NCI-H2107 treated with DMSO at 0.1 percent for 48 hours (cell line): ENCODE data around the gene VCAM1.
"Not testable (repeated sequence)": the region's sequence is repeated elsewhere in the genome, so short reads cannot be mapped to it uniquely, and the experiment has no call there.

Experiments
- DNase-seq: peaks from one replicate; lab custom pipeline; 2025; ENCODE audit not compliant: unreplicated experiment; lab: John Stamatoyannopoulos, UW

Gene VCAM1, protein sequence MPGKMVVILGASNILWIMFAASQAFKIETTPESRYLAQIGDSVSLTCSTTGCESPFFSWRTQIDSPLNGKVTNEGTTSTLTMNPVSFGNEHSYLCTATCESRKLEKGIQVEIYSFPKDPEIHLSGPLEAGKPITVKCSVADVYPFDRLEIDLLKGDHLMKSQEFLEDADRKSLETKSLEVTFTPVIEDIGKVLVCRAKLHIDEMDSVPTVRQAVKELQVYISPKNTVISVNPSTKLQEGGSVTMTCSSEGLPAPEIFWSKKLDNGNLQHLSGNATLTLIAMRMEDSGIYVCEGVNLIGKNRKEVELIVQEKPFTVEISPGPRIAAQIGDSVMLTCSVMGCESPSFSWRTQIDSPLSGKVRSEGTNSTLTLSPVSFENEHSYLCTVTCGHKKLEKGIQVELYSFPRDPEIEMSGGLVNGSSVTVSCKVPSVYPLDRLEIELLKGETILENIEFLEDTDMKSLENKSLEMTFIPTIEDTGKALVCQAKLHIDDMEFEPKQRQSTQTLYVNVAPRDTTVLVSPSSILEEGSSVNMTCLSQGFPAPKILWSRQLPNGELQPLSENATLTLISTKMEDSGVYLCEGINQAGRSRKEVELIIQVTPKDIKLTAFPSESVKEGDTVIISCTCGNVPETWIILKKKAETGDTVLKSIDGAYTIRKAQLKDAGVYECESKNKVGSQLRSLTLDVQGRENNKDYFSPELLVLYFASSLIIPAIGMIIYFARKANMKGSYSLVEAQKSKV

GRCh38 chr1:100719490-100719889, at the start of gene VCAM1:
Gene VCAM1, plus strand, starts transcription at chr1:100719742. Its CDS starts 119 bp downstream, at chr1:100719861.
- no peak for DNase-seq

DNA sequence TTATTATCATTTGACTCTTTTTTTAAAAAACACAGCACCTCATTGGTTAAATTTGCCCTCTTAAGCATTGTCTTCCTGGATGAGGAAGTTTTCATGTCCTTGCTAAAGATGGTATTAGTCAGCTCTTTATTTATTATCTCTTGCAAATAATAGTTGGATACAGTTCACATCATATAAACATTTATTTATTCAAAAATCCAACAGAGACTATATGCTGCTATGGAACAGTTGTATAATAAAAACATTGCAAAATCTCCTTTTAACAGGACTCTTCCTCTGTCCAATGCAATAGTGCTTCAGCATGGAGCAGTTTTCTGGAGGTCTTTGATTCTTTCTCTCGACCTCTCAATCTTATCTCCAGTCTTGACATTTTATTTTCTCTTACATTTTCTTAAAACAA, 49.5 kb upstream of the VCAM1 start:
- DNase-seq: no peak

GRCh38 chr1:100671601-100672000, 47.9 kb upstream of the VCAM1 start:
- DNase-seq: no peak

GRCh38 chr1:100683448-100684349, 35.8 kb upstream of the VCAM1 start:
- no peak for DNase-seq

- DNase-seq: no peak
Measured at GRCh38 chr1:100699744-100700143, 19.8 kb upstream of the VCAM1 start.

- no peak for DNase-seq
Measured at GRCh38 chr1:100700586-100700985, 19.0 kb upstream of the VCAM1 start.

DNA sequence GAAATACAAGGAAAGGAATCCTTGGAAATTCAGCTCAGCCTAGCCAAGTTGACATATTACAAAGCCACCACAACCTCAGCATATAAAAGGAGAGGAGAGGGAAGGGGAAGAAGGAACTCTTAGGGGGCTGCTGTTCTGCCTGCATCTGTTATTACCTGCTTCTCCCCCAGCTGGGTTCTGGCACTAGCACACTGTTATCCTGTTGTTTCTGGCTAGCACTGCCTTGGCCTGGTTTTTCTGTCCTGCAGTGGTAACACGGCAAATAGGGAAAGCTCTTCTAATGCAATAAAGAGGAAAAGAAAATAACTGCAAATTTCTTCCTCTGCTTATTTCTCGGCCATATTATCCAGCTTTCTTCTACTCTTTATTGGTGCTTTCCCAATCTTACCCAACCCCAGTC, 16.5 kb upstream of the VCAM1 start:
- DNase-seq: no peak

- DNase-seq: no peak
Measured at GRCh38 chr1:100703716-100704115, 15.8 kb upstream of the VCAM1 start.

GRCh38 chr1:100704473-100704872, 15.1 kb upstream of the VCAM1 start:
- DNase-seq: no peak

- no peak for DNase-seq
Measured at GRCh38 chr1:100706296-100706695, 13.2 kb upstream of the VCAM1 start.

- DNase-seq: no peak
Measured at GRCh38 chr1:100706856-100707255, 12.7 kb upstream of the VCAM1 start.

DNA sequence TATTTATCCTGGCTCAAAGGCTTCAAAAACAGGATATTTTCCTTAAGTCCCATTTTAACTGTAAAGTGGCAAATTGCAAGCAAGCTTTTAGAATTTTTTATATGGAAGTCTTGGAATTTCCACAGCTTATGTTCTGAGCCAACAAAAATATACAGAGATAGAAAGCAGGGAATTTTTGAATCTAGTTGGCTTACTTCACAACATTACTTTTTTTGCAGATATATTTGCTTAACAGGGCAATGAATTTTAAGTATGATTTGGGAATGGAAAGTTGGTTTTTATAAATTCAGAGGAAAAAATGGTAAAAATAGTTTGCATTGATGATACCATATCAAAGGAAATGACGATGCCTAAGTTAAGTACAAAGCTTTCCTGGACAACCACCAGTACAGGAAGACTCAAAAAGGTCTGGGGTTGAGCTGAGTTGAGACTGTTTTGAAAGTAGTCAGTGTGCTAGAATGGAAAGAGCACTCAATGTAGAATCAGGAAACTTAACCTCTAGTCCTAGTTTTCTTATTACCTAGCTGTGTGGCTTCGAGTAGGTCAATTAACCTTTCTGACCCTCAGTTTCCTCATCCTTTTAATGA, 11.0 kb upstream of the VCAM1 start:
- no peak for DNase-seq

DNA sequence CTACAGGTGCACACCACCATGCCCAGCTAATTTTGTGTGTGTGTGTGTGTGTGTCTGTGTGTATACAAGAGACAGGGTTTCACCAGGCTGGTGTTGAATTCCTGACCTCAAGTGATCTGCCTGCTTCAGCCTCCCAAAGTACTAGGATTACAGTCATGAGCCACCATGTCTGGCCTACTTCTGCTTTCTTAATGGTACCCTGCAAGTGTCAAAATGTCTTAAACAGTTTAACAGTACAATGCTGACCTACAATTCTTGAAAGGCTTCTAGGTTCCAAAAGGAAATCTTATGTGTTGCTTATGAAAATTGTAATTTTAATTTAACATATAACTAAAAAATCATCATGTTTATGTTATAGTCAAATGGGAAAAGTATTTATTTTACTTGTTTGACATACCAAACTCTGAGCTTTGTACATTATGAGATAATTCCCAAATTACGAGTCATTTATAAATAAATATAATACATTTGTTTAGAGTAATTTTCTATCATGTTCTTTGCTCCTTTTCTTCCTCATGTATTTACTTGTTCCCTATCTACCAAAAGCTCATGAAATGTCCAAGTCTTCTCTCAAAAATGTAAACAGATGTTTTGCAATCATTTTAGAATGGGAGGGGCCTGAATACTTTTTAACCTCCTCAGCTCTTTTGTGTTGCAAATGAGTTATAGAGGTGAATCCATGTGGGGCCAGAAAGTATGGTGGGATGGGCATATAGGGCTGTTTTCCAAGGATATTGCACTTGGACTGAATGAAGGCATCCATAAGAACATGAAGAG, 8.4 kb upstream of the VCAM1 start:
- no peak for DNase-seq

- DNase-seq: not testable (repeated sequence)
Measured at GRCh38 chr1:100713027-100713426, 6.5 kb upstream of the VCAM1 start.

DNA sequence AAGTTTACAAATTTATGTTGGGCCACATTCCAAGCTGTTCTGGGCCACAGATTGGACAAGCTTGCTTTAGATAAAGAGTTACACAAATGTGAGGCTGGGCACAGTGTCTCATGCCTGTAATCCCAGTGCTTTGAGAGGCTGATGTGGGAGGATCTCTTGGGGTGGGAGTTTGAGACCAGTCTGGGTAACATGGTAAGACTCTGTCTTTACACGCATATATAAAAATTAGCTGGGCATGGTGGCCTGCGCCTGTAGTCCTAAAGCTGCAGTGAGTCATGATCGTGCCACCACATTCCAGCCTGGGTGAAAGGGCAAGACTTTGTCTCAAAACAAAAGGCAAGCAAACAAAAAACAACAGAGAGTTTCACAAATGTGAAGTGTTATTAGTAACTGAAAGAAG, 5.9 kb upstream of the VCAM1 start:
- no peak for DNase-seq

- no peak for DNase-seq
Measured at GRCh38 chr1:100714599-100714998, 4.9 kb upstream of the VCAM1 start.

DNA sequence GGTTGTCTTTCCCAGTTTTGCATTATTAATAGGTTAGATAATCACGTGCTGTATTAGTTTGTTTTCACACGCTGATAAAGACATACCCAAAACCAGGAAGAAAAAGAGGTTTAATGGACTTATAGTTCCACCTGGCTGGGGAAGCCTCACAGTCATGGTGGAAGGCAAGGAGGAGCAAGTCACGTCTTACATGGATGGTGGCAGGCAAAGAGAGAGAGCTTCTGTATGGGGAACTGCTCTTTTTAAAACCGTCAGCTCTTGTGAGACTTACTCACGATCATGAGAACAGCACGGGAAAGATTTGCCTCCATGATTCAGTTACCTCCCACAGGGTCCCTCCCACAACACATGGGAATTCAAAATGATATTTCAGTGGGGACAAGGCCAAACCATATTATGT, 2.3 kb upstream of the VCAM1 start:
- DNase-seq: no peak

DNA sequence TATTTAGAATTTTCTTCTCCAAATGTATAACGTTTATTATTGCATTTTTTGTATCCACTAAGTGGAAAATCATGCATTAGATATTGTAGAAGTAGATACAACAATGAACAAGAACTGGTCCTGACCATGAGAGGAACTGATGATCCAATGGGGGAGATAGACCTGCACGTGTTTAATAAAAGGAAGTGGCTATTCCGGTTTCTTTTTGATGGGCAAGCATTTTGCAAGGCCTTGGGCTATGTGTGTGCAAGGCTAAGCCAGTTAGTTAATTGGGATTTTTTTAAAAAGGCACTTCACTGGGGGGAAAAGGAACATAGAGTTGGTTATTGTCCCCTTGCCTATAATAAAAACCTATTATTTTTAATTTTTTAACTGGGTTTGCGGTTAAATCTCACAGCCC, 961 bp upstream of the VCAM1 start:
- DNase-seq: no peak

- DNase-seq: no peak
Measured at GRCh38 chr1:100720101-100720500, 559 bp downstream of the VCAM1 start.

DNA sequence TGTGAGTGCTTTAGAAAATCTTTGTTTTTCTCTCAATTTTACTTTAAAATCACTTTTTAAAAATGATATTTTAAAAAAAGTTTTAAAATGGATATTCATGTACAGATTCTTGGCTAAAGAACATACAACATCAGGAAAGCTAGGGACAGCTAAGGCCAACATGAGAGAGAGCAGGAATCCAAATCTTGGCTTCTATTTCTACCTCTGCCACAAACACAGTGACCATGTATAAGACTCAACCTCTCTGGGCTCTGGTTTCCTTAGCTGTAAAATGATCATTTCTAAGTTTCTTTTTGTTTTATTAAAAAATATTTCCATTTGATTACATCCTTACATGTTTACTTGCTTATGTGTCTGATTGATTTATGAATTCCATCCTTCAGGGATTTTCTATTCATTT, 1.2 kb downstream of the VCAM1 start:
- no peak for DNase-seq
